Measurements from ENCODE around the gene ASIC4.

ASIC4 gene

DNA sequence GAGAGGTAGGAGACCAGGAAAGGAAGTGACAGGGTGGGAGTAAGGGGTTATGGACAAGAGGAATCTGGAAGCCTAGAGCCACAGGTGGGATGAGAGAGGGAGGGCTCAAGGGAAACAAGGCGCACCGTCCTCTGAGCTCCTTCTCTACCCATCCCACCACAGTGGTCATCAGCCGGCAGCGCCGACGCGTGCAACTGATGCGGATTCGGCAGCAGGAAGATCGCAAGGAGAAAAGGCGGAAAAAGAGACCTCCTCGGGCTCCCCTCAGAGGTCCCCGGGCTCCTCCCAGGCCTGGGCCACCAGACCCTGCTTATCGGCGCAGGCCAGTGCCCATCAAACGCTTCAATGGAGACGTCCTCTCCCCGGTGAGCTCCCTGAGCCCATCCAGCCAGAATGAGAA is 34.7 kb downstream of the ASIC4 start:
- no peak for DNase-seq (ENCODE audit: low read depth in 3 of 3, low spot score in 1 of 3)

DNA sequence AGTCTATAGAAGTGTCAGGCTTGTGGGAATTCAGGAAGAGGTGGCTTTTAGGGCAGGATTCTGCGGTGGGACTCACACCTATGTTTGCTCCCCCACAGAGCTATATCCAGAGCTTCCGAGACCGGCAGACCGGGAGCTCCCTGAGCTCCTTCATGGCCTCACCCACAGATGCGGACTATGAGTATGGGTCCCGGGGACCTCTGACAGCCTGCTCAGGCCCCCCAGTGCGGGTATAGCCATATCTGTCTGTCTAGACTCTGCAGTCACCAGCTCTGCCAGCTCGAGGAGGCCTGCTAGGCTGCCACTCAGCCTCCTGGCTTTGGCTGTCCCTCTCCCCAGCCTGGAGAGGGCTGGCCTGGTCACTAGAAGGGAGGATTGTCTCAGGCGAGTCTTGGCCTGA is 35.3 kb downstream of the ASIC4 start:
- DNase-seq (ENCODE audit: low read depth in 3 of 3, low spot score in 1 of 3): no peak

DNA sequence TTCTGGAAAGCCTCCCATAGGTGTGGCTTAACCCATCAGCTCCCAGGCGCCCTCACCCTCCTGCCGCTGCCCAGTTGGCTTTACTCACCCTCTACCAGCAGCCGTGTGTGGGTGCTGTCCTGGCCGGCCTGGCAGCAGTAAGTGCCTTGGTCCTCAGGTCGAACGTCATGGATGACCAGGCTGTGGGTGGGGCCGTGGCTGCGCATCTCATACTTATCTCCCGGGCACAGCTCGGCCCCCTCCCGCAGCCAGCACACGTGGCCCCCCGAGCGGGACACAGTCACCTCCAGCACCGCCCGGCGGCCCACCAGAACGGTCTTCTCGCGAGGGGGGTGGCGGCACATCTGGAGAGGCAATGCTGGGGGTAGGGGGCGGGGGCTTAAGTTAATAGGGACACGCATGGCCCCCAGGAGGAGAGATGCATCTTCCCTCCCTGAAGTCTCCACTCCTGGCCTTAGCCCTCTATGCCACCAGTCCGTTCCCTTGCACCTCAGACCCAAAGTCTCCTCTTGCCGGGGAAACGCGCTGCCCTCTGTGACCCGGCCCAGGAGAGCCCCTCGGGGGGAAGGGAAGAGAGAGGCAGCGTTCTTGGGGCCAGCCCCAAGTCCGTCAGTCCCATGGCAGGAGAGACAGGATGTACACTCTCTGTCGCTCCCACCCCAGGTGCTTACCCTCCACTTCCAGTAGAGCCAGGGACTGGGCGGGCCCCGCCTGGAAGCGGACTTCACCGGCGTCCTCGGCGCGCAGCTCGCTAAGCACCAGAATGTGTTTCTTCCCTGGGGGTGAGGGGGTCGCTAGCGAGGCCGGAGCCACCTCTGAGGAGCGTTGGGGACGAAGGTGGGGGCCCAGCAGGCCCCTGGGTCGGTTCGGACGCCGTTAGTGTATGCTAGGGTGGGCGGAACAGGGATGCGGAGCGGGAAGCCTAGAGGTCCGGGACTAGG is 37.4 kb downstream of the ASIC4 start:
- no peak for DNase-seq (ENCODE audit: low read depth in 3 of 3, low spot score in 1 of 3)

DNA sequence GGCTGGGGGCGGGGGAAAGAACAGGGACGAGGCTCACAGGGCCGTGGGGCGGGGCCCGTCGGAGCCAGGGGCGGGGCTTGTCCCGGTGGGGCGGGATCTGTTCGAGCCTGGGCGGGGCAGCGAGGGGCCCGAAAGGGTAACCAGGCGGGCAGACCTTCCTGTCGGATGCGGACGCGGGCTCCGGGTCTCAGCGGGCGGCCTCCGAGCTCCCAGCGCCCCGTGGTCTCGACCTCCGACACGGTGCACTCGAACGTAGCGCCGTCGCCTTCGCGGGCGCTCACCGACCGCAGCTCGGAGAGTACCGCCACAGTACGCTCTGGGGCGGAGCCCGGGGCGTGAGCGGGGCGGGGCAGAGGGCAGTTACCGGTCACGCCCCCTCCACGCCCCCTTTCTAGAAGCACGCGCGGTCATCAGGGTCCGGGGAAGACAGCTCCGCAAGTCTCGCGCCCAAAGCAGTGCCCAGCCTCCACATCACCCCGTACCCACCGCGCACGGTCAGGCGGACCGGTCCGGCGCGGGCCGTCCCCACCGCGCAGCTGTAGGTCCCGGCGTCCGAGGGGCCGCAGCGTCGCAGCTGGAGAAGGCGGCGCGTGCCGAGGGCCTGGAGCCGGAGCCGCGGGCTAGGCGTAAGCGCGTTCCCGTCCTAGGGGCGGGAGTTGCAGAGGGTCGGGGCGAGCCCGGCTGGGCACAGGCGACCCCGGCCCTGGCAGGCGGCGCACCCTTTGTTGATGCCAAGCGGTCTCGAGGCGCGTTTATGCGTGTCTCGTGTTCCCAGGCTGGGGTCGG is 38.3 kb downstream of the ASIC4 start:
- DNase-seq (ENCODE audit: low read depth in 3 of 3, low spot score in 1 of 3): peak; percentile 37 to 75 (median 54)

DNA sequence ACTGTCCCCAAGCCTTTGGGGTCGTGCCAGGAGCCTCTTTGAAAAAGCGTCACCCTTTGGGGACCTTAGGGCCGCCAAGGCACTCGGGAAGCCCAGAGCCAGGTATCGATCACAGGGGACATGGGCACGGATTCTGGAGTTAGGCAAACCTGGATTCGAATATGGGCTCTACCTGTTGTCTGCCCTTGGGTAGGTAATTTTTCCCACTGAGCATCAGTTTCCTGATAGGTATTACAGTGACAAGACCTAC is 38.8 kb downstream of the ASIC4 start:
- DNase-seq (ENCODE audit: low read depth in 3 of 3, low spot score in 1 of 3): no peak

DNA sequence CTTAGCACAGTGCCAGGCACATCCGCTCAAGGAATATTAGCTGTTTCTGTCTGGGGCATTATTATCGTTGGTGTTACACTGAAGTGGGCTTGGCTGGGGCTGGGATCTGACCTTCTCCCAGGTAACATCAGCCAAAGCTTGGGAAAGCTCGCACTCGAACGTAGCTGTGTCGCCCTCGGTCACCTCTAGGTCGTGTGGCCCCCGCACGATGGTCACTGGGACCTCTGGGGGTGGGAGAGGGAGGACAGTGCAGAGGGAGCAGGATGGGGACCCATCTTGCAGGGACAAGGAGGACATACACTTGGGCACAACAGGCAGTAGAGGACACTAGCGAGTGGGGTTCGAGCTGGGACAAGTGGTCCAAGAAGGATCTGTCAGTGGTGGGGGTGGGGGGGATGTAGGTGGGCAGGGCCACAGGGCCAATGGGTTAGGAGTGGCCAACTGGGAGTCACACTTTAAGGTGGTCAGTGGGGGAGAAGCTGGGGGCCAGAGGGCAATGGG is 39.2 kb downstream of the ASIC4 start:
- no peak for DNase-seq (ENCODE audit: low read depth in 3 of 3, low spot score in 1 of 3)

DNA sequence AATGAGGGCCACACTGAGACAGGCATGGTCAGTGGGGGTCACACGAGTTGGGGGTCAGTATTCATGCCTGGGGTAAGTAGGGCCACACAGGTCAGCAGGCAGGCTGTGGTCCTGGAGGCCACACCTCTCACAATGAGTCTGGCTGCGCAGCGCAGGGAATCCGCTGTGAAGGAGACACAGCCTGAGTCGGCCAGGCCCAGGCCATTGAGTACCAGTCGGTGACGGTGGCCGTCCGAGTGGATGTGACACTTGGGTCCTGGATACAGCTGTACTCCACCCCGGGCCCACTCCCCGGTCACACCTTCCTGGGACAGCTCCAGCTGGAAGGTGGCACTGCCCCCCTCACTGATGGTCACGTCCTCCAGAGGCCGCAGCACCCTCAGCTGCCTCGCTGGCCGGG is 40.1 kb downstream of the ASIC4 start:
- no peak for DNase-seq (ENCODE audit: low read depth in 3 of 3, low spot score in 1 of 3)

DNA sequence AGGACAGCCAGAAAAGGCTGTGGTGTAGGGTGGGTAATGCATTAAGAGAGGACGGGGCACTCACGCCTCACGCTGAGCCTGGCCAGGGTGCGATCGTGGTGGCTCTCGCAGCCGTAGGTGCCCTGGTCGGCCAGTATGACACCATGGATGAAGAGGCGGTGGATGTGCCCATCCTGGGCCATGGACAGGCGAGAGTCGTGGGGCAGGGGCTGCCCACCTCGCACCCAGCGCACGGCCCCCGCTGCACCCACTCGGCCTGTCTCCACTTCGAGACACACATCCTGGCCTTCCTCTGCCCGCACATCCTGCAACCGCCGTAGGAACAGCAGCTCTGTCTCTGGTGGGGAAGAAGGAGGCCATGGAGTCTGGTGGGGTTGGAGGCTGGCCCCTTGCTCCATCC is 41.7 kb downstream of the ASIC4 start:
- DNase-seq (ENCODE audit: low read depth in 3 of 3, low spot score in 1 of 3): no peak

DNA sequence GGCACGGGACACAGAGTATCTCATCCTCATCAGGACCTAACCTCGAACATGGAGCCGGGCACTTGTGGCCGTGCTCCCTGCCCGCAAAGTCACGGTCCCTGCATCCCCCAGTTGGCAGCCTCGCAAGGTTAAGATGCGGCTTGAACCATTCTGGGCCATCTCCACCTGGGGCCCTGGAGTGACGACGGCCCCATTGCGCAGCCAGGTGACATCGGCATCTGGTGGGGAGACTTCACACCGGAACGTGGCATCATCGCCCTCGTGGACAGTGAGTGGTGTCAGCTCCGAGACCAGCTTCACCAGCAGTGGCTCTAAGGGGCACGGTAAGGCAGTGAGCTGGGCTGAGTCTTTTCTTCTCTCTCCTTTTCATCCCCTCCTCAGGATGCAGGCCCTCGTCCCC is 42.1 kb downstream of the ASIC4 start:
- no peak for DNase-seq (ENCODE audit: low read depth in 3 of 3, low spot score in 1 of 3)

DNA sequence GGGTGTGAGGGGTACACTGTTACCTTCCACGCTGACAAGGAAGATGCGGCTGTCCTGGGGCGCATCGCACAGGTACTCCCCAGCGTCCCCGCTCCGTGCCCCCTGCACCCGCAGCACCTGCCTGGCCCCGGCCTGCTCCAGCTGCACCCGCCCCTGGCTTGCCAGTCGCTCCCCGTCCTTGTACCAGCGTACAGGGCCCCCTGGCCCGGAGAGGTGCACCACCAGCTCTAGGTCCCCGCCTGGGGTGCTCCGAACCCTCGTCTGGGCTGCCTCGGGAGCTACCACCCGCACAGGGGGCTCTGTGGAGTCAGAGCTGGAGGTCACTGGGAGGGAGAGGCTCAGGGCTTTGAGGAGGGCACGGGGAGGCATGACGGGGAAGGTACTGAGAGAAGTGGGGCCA is 43.0 kb downstream of the ASIC4 start:
- DNase-seq (ENCODE audit: low read depth in 3 of 3, low spot score in 1 of 3): no peak

DNA sequence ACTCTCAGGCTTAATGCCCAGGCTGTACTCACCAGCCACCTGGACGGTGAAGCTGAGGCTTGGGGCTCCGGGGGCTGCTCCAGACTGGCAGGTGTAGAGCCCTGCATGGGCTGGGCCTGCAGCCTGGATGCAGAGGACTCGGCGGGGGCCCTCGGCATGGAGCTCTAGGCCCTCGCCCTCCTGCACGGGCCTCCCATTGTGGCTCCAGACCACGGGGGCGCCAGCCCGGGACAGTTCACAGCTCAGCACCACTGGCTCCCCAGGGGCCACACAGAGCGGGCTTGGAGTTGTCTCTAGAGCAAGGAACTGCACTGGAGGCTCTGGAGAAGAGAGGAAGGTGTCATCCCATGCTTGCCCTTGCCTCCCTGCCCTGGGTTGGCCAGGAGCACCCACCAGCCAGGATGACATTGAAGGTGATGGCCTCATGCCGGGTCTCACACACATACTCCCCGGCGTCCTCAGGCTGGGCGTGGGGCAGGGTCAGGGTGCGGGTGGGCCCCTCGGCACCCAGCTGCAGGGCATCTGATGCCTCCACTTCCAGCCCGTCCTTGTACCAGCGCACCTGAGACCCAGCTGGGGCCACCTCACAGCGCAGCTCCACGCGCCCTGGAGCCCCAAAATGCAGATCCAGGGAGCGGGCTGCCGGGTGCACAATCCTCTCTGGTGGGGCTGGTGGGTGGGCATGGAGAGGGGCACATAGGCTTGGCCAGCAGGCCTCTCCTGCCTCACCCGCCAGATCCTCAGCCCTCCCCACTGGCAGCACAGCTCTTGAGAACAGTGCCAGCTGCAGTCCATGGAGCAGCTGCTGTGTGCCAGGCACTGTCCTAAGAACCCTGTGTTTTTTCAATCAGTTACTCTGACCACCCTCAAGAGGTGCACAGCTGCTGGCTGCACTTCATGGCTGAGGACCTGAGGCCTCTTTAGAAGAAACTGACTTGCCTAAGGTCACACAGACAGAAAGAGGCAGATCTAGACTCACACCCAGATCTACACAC is 43.8 kb downstream of the ASIC4 start:
- no peak for DNase-seq (ENCODE audit: low read depth in 3 of 3, low spot score in 1 of 3)

DNA sequence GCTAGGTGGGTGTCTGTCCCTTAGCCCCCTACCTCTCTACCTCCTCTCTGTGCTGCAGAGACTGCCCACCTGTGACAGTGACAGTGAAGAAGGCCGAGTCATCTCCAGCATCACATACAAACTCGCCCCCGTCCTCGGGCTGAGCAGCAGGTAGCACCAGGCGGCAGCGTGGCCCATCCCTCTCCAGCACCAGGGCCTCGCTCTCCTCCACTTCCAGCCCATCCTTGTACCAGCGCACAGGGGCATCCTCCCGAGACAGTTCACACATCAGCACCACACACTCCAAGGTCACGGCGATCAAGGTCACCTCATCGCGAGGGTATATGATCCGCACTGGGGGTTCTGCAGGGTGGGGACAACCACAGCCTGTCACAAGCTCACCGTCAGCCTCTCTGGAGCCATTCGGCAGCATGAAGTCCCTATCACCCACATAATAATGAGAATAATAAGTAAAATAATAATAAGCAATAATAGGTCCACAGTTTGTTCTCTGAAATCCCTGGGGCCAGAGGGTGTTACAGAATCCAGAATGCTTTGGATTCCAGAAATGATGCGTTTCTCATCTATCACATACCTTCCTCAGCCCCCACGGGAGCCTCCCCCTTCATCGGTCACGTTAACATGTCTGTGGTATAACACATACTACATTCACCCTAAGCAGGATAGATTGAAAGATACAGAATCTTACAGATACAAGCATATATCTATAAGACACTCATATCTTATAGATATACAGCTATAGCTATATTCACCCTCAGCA is 45.1 kb downstream of the ASIC4 start:
- no peak for DNase-seq (ENCODE audit: low read depth in 3 of 3, low spot score in 1 of 3)

DNA sequence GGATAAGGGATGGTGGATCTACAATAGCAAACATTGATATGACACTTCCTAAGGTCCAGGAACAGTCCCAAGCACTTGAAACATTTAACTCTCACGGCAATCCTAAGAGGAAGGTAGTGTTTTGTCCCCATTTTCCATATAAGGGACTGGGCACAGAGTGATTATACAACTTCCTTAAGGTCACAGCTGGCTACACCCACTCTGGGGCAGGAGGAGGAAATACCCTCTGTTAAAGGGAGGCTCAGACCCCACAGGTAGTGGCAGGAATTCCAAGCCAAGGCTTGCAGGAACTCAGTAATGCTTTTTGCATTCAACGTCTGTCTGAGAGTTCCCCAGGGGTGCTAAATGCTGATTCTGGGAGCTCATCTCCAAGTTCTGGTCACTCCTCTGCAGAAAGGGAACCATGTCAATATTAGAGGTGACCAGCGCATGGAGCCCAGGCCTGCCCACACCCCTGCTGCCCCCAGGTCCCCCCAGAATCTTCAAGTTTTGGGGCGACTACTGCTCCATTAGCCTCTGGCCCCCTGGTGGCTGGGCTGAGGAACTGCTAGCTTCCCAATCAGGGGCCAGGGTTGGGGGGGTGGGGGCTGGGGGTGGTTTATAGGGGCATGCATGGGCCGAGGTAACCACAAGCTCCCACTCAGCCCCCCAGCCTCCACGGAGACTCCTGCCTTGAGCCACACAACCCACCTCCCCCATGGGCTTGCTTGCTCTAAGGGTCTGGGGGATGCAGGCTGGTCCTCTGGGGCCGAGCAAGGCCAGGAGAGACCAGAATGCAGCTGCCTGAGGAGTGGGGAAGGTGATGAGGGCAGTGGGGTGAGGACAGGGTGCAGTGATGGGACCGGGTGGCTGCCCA is 46.0 kb downstream of the ASIC4 start:
- no peak for DNase-seq (ENCODE audit: low read depth in 3 of 3, low spot score in 1 of 3)

DNA sequence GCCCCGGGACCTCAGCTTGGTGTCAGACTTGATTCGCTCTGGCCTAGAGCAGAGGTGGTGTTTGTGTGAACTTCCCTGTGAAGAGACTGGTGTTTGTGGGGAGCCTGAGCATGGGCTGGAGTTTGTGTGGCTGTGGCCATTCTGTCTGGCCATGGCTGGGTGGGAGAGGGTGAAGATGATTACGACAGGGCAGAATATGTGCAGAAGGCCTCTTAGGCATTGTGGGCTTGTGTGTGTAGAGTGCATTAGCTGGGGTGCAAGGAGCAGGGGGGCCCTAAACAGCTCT is 46.6 kb downstream of the ASIC4 start:
- no peak for DNase-seq (ENCODE audit: low read depth in 3 of 3, low spot score in 1 of 3)

DNA sequence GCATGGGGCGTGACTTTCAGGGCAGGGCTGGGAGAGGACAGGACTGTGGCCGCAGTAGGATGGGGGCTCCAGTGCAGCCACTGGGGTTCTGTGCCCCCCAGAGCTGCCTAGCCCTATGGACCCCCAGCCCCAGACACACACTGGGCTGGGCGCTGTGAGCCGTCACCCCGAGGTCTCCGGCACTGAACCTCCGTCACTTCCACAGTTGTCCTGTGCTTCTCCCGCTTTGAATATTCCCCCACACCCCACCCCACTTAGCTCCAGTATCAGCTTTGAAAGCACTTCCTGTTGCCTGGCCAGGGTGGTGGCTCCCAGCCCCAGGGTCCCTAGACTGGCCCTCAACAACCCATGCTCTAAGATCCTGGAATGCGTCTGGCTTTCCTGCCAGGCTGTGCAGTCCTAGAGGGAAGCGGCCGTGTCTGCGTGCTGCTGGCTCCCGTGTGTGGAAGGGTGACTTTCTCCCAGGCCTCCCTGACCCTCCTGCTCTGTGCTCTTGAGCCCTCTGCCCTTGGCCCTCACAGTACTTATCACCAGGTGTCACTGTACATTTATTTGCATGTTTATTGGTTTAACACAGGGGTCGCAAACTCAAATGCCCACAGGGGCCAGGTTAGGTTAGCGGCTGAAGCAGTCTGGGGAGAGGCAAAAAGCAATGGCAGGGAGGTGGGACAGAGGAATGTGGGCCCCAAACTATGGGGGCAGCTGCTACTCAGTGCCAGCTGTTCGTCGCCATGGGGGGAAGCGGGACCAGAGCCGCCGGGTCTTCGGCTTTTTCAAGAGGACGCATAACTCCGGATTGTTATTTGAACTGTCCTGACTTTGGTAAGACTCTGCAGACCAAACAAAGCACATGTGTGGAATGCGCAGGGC is 47.1 kb downstream of the ASIC4 start:
- no peak for DNase-seq (ENCODE audit: low read depth in 3 of 3, low spot score in 1 of 3)

DNA sequence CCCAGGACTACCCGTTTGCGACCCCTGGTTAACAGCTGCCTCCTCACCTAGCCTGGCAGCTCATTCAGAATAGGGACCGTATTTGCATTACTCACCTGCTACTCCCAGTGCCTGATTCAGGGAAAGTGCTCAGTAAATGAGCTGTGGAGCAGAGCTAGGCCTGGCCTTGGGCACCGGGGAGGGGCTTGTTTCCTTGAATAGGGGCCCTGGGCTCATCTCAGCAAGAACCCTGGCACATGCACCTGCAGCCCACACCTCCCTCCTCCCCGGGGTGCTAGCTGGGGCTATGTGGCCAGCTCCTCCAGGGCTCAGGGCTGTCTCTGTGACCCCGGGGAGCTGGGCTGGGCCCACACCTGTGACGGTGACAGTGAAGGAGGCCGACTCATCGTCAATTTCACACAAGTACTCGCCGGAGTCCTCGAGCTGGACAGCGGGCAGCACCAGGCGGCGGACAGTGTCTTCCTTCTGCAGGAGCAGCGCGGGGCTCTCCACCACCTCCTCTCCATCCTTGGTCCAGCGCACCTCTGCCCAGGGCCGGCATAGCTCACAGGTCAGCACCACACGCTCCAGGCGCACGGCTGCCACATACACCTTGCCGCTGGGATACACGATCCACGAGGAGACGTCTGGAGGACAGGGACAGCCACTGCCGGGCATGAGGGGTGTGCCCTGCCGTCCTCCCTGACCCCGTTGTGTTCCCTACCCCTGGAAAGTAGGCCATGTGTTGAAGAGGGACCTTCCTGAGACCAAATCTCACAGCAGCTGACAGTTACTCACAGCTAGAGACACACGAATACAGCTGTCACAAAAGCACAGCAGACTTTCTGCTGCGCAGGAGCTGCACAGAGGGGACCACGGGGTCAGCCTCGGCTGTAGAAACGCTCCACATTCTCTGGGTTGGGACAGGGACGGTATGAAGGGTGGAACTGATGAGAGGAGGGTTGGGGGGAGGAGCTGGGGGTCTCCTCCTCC is 48.1 kb downstream of the ASIC4 start:
- no peak for DNase-seq (ENCODE audit: low read depth in 3 of 3, low spot score in 1 of 3)

DNA sequence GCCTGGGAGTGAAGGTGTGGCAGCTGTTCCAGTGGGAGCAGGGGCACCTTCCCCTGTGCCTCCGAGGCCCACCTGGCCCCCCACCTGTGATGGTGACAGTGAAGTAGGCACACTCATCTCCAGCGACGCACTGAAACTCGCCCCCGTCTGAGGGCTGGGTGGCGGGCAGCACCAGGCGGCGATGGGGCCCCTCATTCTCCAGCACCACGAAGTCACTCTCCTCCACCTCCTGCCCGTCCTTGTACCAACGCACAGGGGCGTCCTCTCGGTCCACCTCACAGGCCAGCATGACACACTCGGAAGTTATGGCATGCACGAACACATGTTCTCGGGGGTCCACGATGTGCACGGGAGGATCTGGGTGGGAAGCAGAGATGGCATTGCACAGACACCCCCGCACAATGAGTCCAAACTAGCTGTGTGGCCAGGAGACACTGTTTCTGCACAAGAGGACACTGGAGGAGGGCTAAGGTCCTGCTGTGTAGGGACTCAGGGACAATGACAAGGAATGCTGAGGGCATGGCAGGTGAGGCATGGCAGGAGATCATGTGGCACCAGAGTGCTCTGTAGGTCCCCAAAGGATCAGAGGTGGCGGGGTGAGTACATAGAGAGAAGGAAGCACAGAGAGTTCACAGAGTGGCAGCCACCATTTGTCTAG is 49.1 kb downstream of the ASIC4 start:
- no peak for DNase-seq (ENCODE audit: low read depth in 3 of 3, low spot score in 1 of 3)

Measured in stimulated activated CD4-positive, alpha-beta T cell treated with anti-CD3 and anti-CD28 coated beads, TNF-alpha, amount 100 ng/mL, for 1 hour (primary cell).